Retinal pigment epithelial cell (primary cell): Measurements from ENCODE around the gene GRK5.

ENCODE experiments used
- DNase-seq: peaks from one replicate; pipeline ENCODE4 v3.0.0-alpha.2; 2010; ENCODE audit warnings: low read depth
- H3K4me3 ChIP-seq: 2 replicates; pipeline ENCODE4 v1.5.1; 2011; ENCODE audit warnings: mild to moderate bottlenecking, low read length, control low read depth, moderate library complexity
- CTCF ChIP-seq: conservative IDR thresholded peaks from 2 replicates; pipeline ENCODE4 v1.5.1; 2011; ENCODE audit warnings: low read depth, low read length, control low read depth, inconsistent platforms

The GRK5 gene

GRCh38 chr10:119395280-119396007 is 188.1 kb downstream of the GRK5 start:
- no peak overlapping the region for H3K4me3 ChIP-seq
- DNase-seq, result no peak
- no peak for TF ChIP-seq CTCF

- TF ChIP-seq CTCF, result no peak
- DNase-seq, result no peak
- H3K4me3 ChIP-seq, result no peak overlapping the region
These were observed 188.8 kb downstream of the GRK5 start for GRCh38 chr10:119396008-119396708.

DNA sequence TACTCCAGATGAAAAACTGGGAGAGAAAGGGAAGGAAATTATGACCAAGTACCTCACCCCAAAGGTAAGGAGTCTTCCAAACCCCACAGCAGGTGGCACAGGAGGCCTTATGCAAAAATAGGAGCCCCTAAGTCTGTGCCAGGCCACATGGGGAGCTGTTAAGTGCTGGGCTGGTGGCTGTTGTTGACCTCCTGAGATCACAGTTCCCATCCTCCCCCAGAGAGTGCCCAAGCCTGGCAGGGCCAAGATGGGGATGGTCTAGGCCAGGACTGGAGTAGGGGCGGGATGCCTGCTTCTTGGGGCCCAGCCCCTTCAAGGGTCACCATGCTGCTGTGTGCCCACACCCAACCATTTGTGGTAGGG is 189.3 kb downstream of the GRK5 start:
- no peak for TF ChIP-seq CTCF
- no peak for DNase-seq
- no peak overlapping the region for H3K4me3 ChIP-seq

GRCh38 chr10:119397416-119397815 is 190.0 kb downstream of the GRK5 start:
- DNase-seq, result no peak
- H3K4me3 ChIP-seq, result no peak overlapping the region
- no peak for TF ChIP-seq CTCF

GRCh38 chr10:119398996-119399395 is 191.6 kb downstream of the GRK5 start:
- no peak for TF ChIP-seq CTCF
- no peak for DNase-seq

GRCh38 chr10:119399466-119399865 is 192.1 kb downstream of the GRK5 start:
- no peak for DNase-seq
- no peak overlapping the region for H3K4me3 ChIP-seq
- no peak for TF ChIP-seq CTCF

More at GRCh38 chr10:119398996-119399395, 191.6 kb downstream of the GRK5 start:
- no peak overlapping the region for H3K4me3 ChIP-seq
